Mesothelial cell of epicardium (in vitro differentiated cells): Measurements from ENCODE around the gene NBEA. TPM values are rescaled to one million over a fixed set of nuclear protein-coding genes. Genes with fewer than 3 reads are reported as not detected.

Experiments
- DNase-seq, 2 experiments: peaks; one replicate each; pipeline ENCODE4 v3.0.0; 2021; ENCODE audit warnings: low spot score in 2 of 2; ENCODE audit not compliant: unreplicated experiment in 2 of 2
- H3K27ac Mint-ChIP-seq: 2 replicates; pipeline ENCODE4 v1.8.0; 2021; ENCODE audit warnings: mixed read lengths
- H3K27me3 Mint-ChIP-seq: 2 replicates; pipeline ENCODE4 v1.8.0; 2021; ENCODE audit warnings: low read depth, mixed read lengths
- H3K36me3 Mint-ChIP-seq: 2 replicates; pipeline ENCODE4 v1.8.0; 2021; ENCODE audit warnings: mixed read lengths
- H3K4me1 Mint-ChIP-seq: 2 replicates; pipeline ENCODE4 v1.8.0; 2021; ENCODE audit warnings: mixed read lengths
- H3K4me3 Mint-ChIP-seq: 2 replicates; pipeline ENCODE4 v1.8.0; 2021; ENCODE audit warnings: mild to moderate bottlenecking, moderate library complexity, mixed read lengths
- H3K9me3 Mint-ChIP-seq: 2 replicates; pipeline ENCODE4 v1.8.0; 2021; ENCODE audit warnings: mixed read lengths
- total RNA-seq: library from RNA; stranded (reverse); gene quantifications from 3 replicates; pipeline ENCODE4 v1.2.1, GENCODE V29; 2021
- TF ChIP-seq, protein P1 (sequence below): fragments of 200-600 bp; sonication (generic); IDR thresholded peaks from one replicate; pipeline ENCODE4 v1.5.0; 2021; ENCODE audit warnings: antibody characterized with exemption; ENCODE audit not compliant: unreplicated experiment

Gene NBEA
- total RNA-seq, 1 donor from 2014 or later = 32.8 TPM

DNA sequence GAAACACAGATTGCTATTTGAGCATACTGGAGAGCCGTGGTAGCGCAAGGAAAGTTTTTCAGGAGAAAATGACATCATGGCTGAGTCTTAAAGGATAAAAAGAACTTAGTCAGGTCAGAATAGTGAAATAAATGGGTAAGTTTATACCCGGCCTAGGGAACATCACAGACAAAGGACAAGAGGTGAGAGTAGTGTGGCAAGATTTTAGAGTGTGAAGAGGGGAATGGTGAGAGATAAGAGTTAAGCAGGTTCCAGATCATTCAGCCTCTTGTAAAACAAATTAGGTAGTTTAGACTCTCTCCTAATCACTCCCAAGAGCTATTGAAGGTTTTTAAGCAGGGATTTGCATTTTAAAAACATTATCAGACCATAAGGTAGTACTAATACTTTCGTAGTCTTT is 650.4 kb downstream of the NBEA start:
- DNase-seq = no peak
- no peaks in the 10 kb centered on the region for H3K9me3 Mint-ChIP-seq
- H3K4me3 Mint-ChIP-seq = no peak overlapping the region
- no peaks in the 10 kb centered on the region for H3K27me3 Mint-ChIP-seq
- H3K36me3 Mint-ChIP-seq = peaks cover 4% of the 10 kb centered on the region
- no peak overlapping the region for H3K27ac Mint-ChIP-seq
- H3K4me1 Mint-ChIP-seq = no peaks in the 10 kb centered on the region
- TF ChIP-seq, protein P1, sequence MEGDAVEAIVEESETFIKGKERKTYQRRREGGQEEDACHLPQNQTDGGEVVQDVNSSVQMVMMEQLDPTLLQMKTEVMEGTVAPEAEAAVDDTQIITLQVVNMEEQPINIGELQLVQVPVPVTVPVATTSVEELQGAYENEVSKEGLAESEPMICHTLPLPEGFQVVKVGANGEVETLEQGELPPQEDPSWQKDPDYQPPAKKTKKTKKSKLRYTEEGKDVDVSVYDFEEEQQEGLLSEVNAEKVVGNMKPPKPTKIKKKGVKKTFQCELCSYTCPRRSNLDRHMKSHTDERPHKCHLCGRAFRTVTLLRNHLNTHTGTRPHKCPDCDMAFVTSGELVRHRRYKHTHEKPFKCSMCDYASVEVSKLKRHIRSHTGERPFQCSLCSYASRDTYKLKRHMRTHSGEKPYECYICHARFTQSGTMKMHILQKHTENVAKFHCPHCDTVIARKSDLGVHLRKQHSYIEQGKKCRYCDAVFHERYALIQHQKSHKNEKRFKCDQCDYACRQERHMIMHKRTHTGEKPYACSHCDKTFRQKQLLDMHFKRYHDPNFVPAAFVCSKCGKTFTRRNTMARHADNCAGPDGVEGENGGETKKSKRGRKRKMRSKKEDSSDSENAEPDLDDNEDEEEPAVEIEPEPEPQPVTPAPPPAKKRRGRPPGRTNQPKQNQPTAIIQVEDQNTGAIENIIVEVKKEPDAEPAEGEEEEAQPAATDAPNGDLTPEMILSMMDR = no peak

DNA sequence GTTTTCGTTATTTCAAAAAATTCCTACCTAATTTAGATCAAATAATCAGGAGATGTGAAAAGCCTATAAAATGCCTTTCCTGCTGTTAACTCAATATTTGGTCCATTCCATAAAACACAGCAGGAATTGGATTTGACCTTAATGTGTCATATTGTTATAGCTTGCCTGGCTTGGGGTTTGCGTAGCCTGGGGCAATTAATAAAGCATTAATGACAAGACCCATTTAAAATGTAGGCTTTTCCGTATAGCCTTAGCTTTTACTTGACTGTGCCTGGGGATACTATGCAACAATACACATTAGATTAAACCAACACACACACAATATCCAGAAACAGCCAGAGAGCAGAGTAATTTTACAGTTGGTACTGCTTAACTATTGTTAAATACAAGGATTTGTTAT is 651.6 kb downstream of the NBEA start:
- DNase-seq = no peak
- no peak overlapping the region for H3K27ac Mint-ChIP-seq
- no peak overlapping the region for H3K4me3 Mint-ChIP-seq
- H3K9me3 Mint-ChIP-seq = no peaks in the 10 kb centered on the region
- TF ChIP-seq, protein P1 = no peak
- no peaks in the 10 kb centered on the region for H3K27me3 Mint-ChIP-seq
- H3K4me1 Mint-ChIP-seq = peaks cover under 1% of the 10 kb centered on the region
- H3K36me3 Mint-ChIP-seq = peaks cover 4% of the 10 kb centered on the region

DNA sequence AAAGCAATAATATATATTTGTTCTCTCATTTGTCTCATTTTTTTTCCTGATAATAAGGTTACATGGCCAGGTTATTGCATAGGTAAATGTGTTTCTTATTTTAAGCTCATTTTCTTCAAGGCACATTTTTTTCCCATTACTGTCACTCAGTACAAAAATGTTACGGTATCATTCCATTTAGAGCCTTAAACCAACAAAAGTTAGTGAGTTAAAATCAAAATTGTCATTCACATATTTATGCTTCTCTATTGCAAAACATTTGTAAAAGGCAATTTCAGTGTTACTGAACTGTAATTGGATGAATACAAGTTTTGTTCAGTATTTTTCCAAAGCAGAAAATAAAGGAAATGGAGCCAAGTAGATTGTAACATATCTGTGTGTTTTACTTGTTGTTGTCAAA is 652.0 kb downstream of the NBEA start:
- Mint-ChIP-seq H3K36me3 (peaks cover 4% of the 10 kb centered on the region), H3K4me1 (peaks cover 5% of the 10 kb centered on the region), H3K4me3 (no peak overlapping the region), H3K27ac (no peak overlapping the region), H3K9me3 (no peaks in the 10 kb centered on the region), H3K27me3 (no peaks in the 10 kb centered on the region)
- no peak for DNase-seq
- TF ChIP-seq, protein P1 = no peak

DNA sequence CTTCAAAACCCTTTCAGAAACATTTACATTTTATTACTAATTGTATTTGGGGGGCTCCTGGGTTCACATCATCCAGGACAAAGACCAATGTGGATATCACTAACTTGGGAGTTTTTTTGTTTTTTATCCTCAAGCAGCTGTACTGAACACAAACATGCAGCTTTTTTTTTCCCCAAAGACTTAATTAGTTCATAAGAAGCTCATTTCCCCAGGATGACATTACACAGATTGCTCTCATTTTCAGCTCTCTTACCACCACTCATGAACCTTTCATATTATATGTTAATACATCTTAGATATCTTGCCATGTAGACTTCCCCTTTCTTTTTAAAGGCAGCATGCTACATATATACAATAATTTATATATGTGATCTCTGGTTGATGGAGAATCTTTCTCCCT is 653.1 kb downstream of the NBEA start:
- peaks cover 13% of the 10 kb centered on the region for H3K4me1 Mint-ChIP-seq
- peaks cover 1% of the 10 kb centered on the region for H3K36me3 Mint-ChIP-seq
- TF ChIP-seq, protein P1 = no peak
- no peak overlapping the region for H3K4me3 Mint-ChIP-seq
- H3K9me3 Mint-ChIP-seq = no peaks in the 10 kb centered on the region
- H3K27me3 Mint-ChIP-seq = no peaks in the 10 kb centered on the region
- no peak overlapping the region for H3K27ac Mint-ChIP-seq
- DNase-seq = no peak

DNA sequence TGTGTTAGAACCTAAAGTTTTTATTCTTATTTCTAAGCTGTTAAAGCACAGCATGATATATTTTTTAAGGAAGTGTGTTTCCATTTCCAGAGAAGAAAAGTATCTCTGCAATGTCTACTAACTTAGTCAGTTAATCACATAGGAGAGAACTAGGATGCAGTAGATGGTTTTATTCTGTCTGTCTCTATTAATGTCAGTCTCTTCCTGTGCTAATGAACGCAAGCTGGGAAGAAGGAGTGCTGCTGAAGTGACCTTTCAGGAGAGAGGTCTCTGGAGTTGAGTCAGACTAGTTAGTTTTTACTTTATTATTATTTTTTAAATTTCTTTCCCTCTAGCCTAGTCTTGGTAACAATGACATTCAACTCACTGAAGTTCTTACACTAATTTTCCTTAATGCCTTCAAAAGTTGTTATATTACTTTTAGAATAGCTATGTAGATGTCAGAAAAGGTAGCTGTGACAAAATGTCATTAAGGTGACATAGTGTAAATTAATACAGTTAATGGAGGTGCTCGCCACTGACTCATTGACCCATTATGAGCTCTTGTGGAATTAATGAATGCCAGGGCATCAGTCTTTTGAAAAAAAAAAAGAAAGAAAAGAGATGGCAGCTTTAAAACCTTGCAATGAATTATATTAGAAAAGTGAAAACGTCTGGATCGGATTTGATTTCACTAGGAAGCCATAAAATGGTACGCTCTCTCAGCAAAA is 654.4 kb downstream of the NBEA start:
- H3K9me3 Mint-ChIP-seq = no peaks in the 10 kb centered on the region
- no peak overlapping the region for H3K27ac Mint-ChIP-seq
- no peaks in the 10 kb centered on the region for H3K27me3 Mint-ChIP-seq
- H3K4me3 Mint-ChIP-seq = no peak overlapping the region
- no peak for DNase-seq
- peaks cover 1% of the 10 kb centered on the region for H3K36me3 Mint-ChIP-seq
- peaks cover 15% of the 10 kb centered on the region for H3K4me1 Mint-ChIP-seq
- TF ChIP-seq, protein P1 = no peak
